HepG2 (cell line): ENCODE data around the gene MOB4. TPM values are rescaled to one million over a fixed set of nuclear protein-coding genes. Genes with fewer than 3 reads are reported as not detected.

Source experiments
- ATAC-seq: fragments of 200-7000 bp; cut with Tn5 transposase; 3 replicates; pipeline ENCODE4 v1.9.1; 2020; ENCODE audit warnings: mild to moderate bottlenecking, moderate library complexity
- BruUV-seq: library from RNA; stranded (reverse); fragments of 400-500 nt; replicated peaks from 2 replicates; lab custom pipeline; 2021; lab: Mats Ljungman, UMichigan
- CTCF ChIA-PET: fragments of 300-600 bp; formaldehyde crosslinking; extraction: SDS; loops from one replicate; lab custom pipeline; 2021; ENCODE audit warnings: low total read pairs, inconsistent platforms, low intra/inter-chr PET ratio; lab: Yijun Ruan, JAX
- POLR2A ChIA-PET: fragments of 350-600 bp; sonication (Branson Sonifier 250); formaldehyde crosslinking; loops from one replicate; lab custom pipeline; 2020; ENCODE audit warnings: antibody characterized with exemption, inconsistent platforms; lab: Yijun Ruan, JAX
- DNase-seq: peaks from one replicate; pipeline ENCODE4 v3.0.0-alpha.2; 2015; ENCODE audit warnings: low spot score
- FAIRE-seq: peaks from 3 replicates; lab custom pipeline; 2011; peaks lifted over from hg19 to GRCh38; lab: Jason Lieb, UNC
- H2AFZ ChIP-seq: one replicate; pipeline ENCODE4 v1.6.1; 2011; ENCODE audit warnings: low read length, inconsistent platforms
- H3K27ac ChIP-seq: fragments of 300-600 bp; 3 replicates; pipeline ENCODE4 v1.8.0; 2011; ENCODE audit warnings: mixed run types, mild to moderate bottlenecking, mixed read lengths, low read length, inconsistent platforms; ENCODE audit not compliant: insufficient read depth; ENCODE audit errors: extremely low read length
- H3K27me3 ChIP-seq, 2 experiments: fragments of 200-600 bp in 1 of 2; 2 replicates in 1 of 2; 3 replicates in 1 of 2; pipeline versions ENCODE4 v1.6.0 to v1.8.0; 2011; ENCODE audit warnings: low read length in 2 of 2, mild to moderate bottlenecking in 2 of 2, moderate library complexity in 2 of 2, inconsistent platforms in 1 of 2; ENCODE audit not compliant: insufficient read depth in 2 of 2, control insufficient read depth in 1 of 2
- H3K36me3 ChIP-seq, 2 experiments: fragments of 200-600 bp in 1 of 2; replicated peaks in 1 of 2; 2 replicates in 1 of 2; 3 replicates in 1 of 2; pipeline versions ENCODE4 v1.5.1 to v1.8.0; 2011; ENCODE audit warnings: low read length in 2 of 2, inconsistent platforms in 1 of 2; ENCODE audit not compliant: insufficient read depth in 2 of 2, control insufficient read depth in 1 of 2
- H3K4me1 ChIP-seq: 2 replicates; pipeline ENCODE4 v1.5.1; 2012; ENCODE audit warnings: low read length, inconsistent platforms; ENCODE audit not compliant: insufficient read depth
- H3K4me2 ChIP-seq: 2 replicates; pipeline ENCODE4 v1.6.0; 2011; ENCODE audit warnings: low read depth, low read length, inconsistent platforms
- H3K4me3 ChIP-seq, 3 experiments: fragments of 200-600 bp in 1 of 3; sonication (generic), shearing (Covaris generic) in 1 of 3; replicated peaks in 1 of 3; 2 replicates each; pipeline ENCODE4 v1.5.1; 2011 to 2016; ENCODE audit warnings: low read length in 3 of 3, inconsistent platforms in 2 of 3, low read depth in 2 of 3, mild to moderate bottlenecking in 2 of 3, control low read depth in 1 of 3, mixed read lengths in 1 of 3; ENCODE audit not compliant: insufficient read depth in 1 of 3
- H3K79me2 ChIP-seq: one replicate; pipeline ENCODE4 v1.6.1; 2011; ENCODE audit warnings: low read length, inconsistent platforms; ENCODE audit not compliant: insufficient read depth
- H3K9ac ChIP-seq: 2 replicates; pipeline ENCODE4 v1.6.0; 2011; ENCODE audit warnings: mild to moderate bottlenecking, low read depth, low read length, inconsistent platforms; ENCODE audit not compliant: insufficient read depth
- H3K9me3 ChIP-seq: 2 replicates; pipeline ENCODE4 v1.5.1; 2012; ENCODE audit warnings: mild to moderate bottlenecking, low read length
- H4K20me1 ChIP-seq: 2 replicates; pipeline ENCODE4 v1.6.0; 2011; ENCODE audit warnings: inconsistent platforms, mild to moderate bottlenecking, low read length, moderate library complexity; ENCODE audit not compliant: insufficient read depth
- AKAP8 ChIP-seq: sonication (generic); formaldehyde crosslinking; IDR thresholded peaks from 2 replicates; pipeline ENCODE4 v1.5.1; 2020; ENCODE audit warnings: mild to moderate bottlenecking, missing genetic modification reagents
- ARID4A ChIP-seq: sonication (generic); formaldehyde crosslinking; IDR thresholded peaks from 2 replicates; pipeline ENCODE4 v1.5.0; 2020; ENCODE audit warnings: mild to moderate bottlenecking, missing genetic modification reagents, borderline replicate concordance
- GATA4 ChIP-seq: sonication (generic); IDR thresholded peaks from 2 replicates; pipeline ENCODE4 v1.6.1; 2016; ENCODE audit warnings: antibody characterized with exemption, low read depth, borderline replicate concordance
- IKZF4 ChIP-seq: sonication (generic); formaldehyde crosslinking; IDR thresholded peaks from 2 replicates; pipeline ENCODE4 v1.5.1; 2020; ENCODE audit warnings: borderline replicate concordance, mild to moderate bottlenecking, low read depth, missing genetic modification reagents; ENCODE audit errors: not compliant biosample characterization
- KLF15 ChIP-seq: sonication (generic); formaldehyde crosslinking; IDR thresholded peaks from 2 replicates; pipeline ENCODE4 v1.8.1; 2023; ENCODE audit warnings: borderline replicate concordance, mild to moderate bottlenecking, inconsistent platforms, missing genetic modification reagents, mixed read lengths
- PHF20 ChIP-seq: sonication (generic); formaldehyde crosslinking; IDR thresholded peaks from 2 replicates; pipeline ENCODE4 v1.5.0; 2020; ENCODE audit warnings: mild to moderate bottlenecking, missing genetic modification reagents
- RFX5 ChIP-seq: IDR thresholded peaks from 2 replicates; pipeline ENCODE4 v1.6.1; 2011; ENCODE audit warnings: low read depth, low read length, improper control_type of control experiment
- SRSF9 ChIP-seq: fragments of 200-400 bp; formaldehyde crosslinking; IDR thresholded peaks from 2 replicates; pipeline ENCODE4 v1.6.1; 2018; ENCODE audit warnings: borderline replicate concordance, mild to moderate bottlenecking, low read depth, low read length; ENCODE audit not compliant: insufficient read depth, poor library complexity, severe bottlenecking
- UBTF ChIP-seq: sonication (generic); formaldehyde crosslinking; IDR thresholded peaks from 2 replicates; pipeline ENCODE4 v1.4.0; 2020; ENCODE audit warnings: mild to moderate bottlenecking, missing genetic modification reagents
- ZBTB1 ChIP-seq: sonication (generic); formaldehyde crosslinking; IDR thresholded peaks from 2 replicates; pipeline ENCODE4 v1.4.0; 2020; ENCODE audit warnings: missing genetic modification reagents, borderline replicate concordance
- ZNF234 ChIP-seq: sonication (generic); formaldehyde crosslinking; conservative IDR thresholded peaks from 2 replicates; pipeline ENCODE4 v1.5.1; 2020; ENCODE audit warnings: mild to moderate bottlenecking, missing genetic modification reagents
- ZNF326 ChIP-seq: sonication (generic); formaldehyde crosslinking; IDR thresholded peaks from 2 replicates; pipeline ENCODE4 v1.4.0; 2020; ENCODE audit warnings: missing genetic modification reagents, borderline replicate concordance
- ZNF652 ChIP-seq: IDR thresholded peaks from 2 replicates; pipeline ENCODE4 v1.6.1; 2016; ENCODE audit warnings: low read depth, borderline replicate concordance
- ZNF792 ChIP-seq: IDR thresholded peaks from 2 replicates; pipeline ENCODE4 v1.6.1; 2016
- WGBS: methylation state at CpG from one replicate; pipeline ENCODE4 v1.1.6; 2017; ENCODE audit warnings: low lambda C conversion rate; 5-methylcytosine and 5-hydroxymethylcytosine counted together
- in situ Hi-C: cut with HindIII; loops from 2 replicates; pipeline ENCODE4 v1.10.0; 2017; ENCODE audit warnings: low pct_unique_long_range_greater_than_20kb; ENCODE audit not compliant: extremely low pct_ligation_motif_present
- intact Hi-C: fragments of 100-400 bp; cut with micrococcal nuclease; formaldehyde crosslinking; loops from one replicate; pipeline ENCODE4 v1.10.0; 2022; ENCODE audit not compliant: unreplicated experiment
- polyA plus RNA-seq, 8 experiments: library from polyadenylated mRNA; depleted of rRNA in 3 of 8; stranded (reverse) in 7 of 8; unstranded in 1 of 8; fragments of >200 nt; fragmentation: Illumina TruSeq in 4 of 8; extraction: Trizol in 4 of 8; gene quantifications; 2 replicates each; pipeline versions ENCODE4 v1.2.1 to v1.2.3, GENCODE V29; 2011 to 2016; ENCODE audit warnings: low read depth in 4 of 8, missing spikeins in 1 of 8, mixed read lengths in 1 of 8; ENCODE audit not compliant: insufficient read depth in 1 of 8
- total RNA-seq, 5 experiments: library from RNA; depleted of rRNA; stranded (reverse); fragments of >200 nt; fragmentation: Illumina TruSeq; extraction: Trizol; gene quantifications; 2 replicates each; pipeline ENCODE4 v1.2.3, GENCODE V29; 2016; ENCODE audit warnings: low read depth in 1 of 5

The MOB4 gene
- total and polyA plus RNA-seq, 2 of the 13 experiments (the other 11 are each of a cell fraction or from before 2014, with no cell fraction given), result 35.7 to 38.6 TPM

DNA sequence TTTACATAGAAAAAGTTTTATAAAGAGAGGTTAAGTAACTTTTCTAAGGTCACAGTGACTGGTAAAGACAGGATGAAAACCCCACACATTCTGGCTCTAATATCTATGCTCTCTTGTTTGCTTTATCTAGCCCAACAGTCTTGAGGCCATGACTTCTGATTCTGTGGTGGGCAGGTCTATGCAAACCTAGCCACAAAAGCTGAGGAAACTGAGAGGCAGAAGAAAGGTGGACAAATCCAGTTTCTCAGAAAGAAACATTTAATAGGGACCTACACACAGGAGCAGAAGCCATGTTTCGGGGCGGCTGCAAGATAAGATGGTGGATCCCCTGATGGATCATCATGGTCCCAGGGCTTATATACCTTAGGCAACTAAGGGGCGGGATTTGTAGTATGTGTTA is 38.1 kb upstream of the MOB4 start (continued):
- no peak for TF ChIP-seq GATA4
- TF ChIP-seq SRSF9, result no peak

GRCh38 chr2:197480165-197481036 is 35.5 kb upstream of the MOB4 start:
- Histone ChIP-seq H2AFZ (no peak overlapping the region), H3K36me3 (peaks cover 0 to 9% of the 10 kb centered on the region in 2 experiments; a peak in 3 of 5 replicates), H3K27ac (peak overlapping the region; percentile 91), H4K20me1 (no peaks in the 10 kb centered on the region), H3K9me3 (peaks cover 13% of the 10 kb centered on the region), H3K9ac (peak overlapping the region; percentile 63), H3K4me1 (peaks cover 69% of the 10 kb centered on the region), H3K79me2 (no peaks in the 10 kb centered on the region), H3K4me3 (peak overlapping the region; percentile 26 to 63 (median 38); a peak in 5 of 6 replicates), H3K27me3 (no peaks in the 10 kb centered on the region), H3K4me2 (peak overlapping the region; percentile 82)
- ATAC-seq, result peak; percentile 32
- CTCF ChIA-PET, result no interaction called here
- no peak for FAIRE-seq
- in situ Hi-C loops (no loop called here), intact Hi-C loops (loop anchor here (1.0 kb wide), 2 partner anchors 20 to 27 kb away; partner anchors contain the start of genes COQ10B and HSPE1)
- no peak for DNase-seq
- POLR2A ChIA-PET, result interaction anchor here (1.0 to 6.8 kb wide), 15 partner anchors 12 to 133 kb away, joined by 3 to 143 read pairs (median 11); partner anchors contain the start of genes COQ10B, HSPD1, HSPE1 and MOB4
- BruUV-seq, result no TSS peak
- WGBS, result 50% methylated on average over 9 of the region's 9 CpGs
- TF ChIP-seq RFX5, result no peak
- no peak for TF ChIP-seq ZNF652 (CRISPR knock-in tag)
- TF ChIP-seq KLF15, result no peak
- no peak for TF ChIP-seq ZNF234 (CRISPR knock-in tag)
- 0 out of 2 replicates have a peak, but pooled peaks have one; percentile 14 for TF ChIP-seq ZNF792
- no peak; the same call in 1 of the 2 replicates for TF ChIP-seq ZNF326
- TF ChIP-seq PHF20, result peak; percentile 40; the same call in 1 of the 2 replicates
- TF ChIP-seq ZBTB1 (CRISPR knock-in tag), result no peak
- TF ChIP-seq UBTF (CRISPR knock-in tag), result 0 out of 2 replicates have a peak, but pooled peaks have one; percentile 10
- 0 out of 2 replicates have a peak, but pooled peaks have one; percentile 5 for TF ChIP-seq AKAP8
- peak; percentile 52; the same call in 1 of the 2 replicates for TF ChIP-seq ARID4A (CRISPR knock-in tag)
- no peak for TF ChIP-seq IKZF4 (CRISPR knock-in tag)
